ENCODE data around the gene GATD1. TPM values are rescaled to one million over a fixed set of nuclear protein-coding genes. Genes with fewer than 3 reads are reported as not detected.

GATD1 gene
- total RNA-seq: 42.8 TPM

GRCh38 chr11:777288-778255 is at the start of gene GATD1:
Gene GATD1 (minus strand): TSS chr11:777487. CDS start chr11:777462, 25 bp downstream.

GRCh38 chr11:818396-819128 is 41.3 kb upstream of the GATD1 start, which contains the start of gene PNPLA2:
Gene PNPLA2 (plus strand): TSS chr11:818914. CDS start chr11:819719, 805 bp downstream.

GRCh38 chr11:809287-810039 is 32.2 kb upstream of the GATD1 start, which contains the start of gene RPLP2:
Gene RPLP2 (plus strand): TSS chr11:809967. CDS start chr11:810235, 268 bp downstream.

GRCh38 chr11:798093-798713 is 20.9 kb upstream of the GATD1 start, which contains the start of gene SLC25A22:
Gene SLC25A22 (minus strand): TSS chr11:798281. CDS start chr11:795006, 3,275 bp downstream.

GRCh38 chr11:789943-790342 is 12.7 kb upstream of the GATD1 start, which contains the start of gene CEND1:
Gene CEND1 (minus strand): TSS chr11:790090. CDS start chr11:788576, 1,514 bp downstream.

GRCh38 chr11:747158-748006 is 29.9 kb downstream of the GATD1 start, which contains the start of gene TALDO1:
Gene TALDO1 (plus strand): TSS chr11:747464. CDS start chr11:747482, 18 bp downstream.

Other genes with a start within 250 kb of the GATD1 start
- gene HRAS, start 241.9 kb downstream of the GATD1 start, total RNA-seq: 26.4 TPM
- gene LRRC56, start 240.0 kb downstream of the GATD1 start, total RNA-seq: 1.2 TPM
- 0.33 TPM for gene LMNTD2, start 216.7 kb downstream of the GATD1 start, total RNA-seq
- gene RASSF7, start 216.5 kb downstream of the GATD1 start, total RNA-seq: 10.8 TPM
- 34.7 TPM for gene PHRF1, start 201.0 kb downstream of the GATD1 start, total RNA-seq
- gene IRF7, start 161.5 kb downstream of the GATD1 start, total RNA-seq: 12.1 TPM
- gene CDHR5, start 152.5 kb downstream of the GATD1 start, total RNA-seq: 0.88 TPM
- not detected for gene SCT, start 150.3 kb downstream of the GATD1 start, total RNA-seq
- 1.2 TPM for gene DRD4, start 140.2 kb downstream of the GATD1 start, total RNA-seq
- 31.4 TPM for gene DEAF1, start 82.3 kb downstream of the GATD1 start, total RNA-seq
- 18.5 TPM for gene TMEM80, start 81.7 kb downstream of the GATD1 start, total RNA-seq
- gene EPS8L2, start 71.3 kb downstream of the GATD1 start, total RNA-seq: 14.1 TPM
- 91.0 TPM for gene TALDO1, start 30.0 kb downstream of the GATD1 start, total RNA-seq
- gene CEND1, start 12.6 kb upstream of the GATD1 start, total RNA-seq: 6.4 TPM
- 27.7 TPM for gene SLC25A22, start 20.8 kb upstream of the GATD1 start, total RNA-seq
- 17.8 TPM for gene PIDD1, start 27.7 kb upstream of the GATD1 start, total RNA-seq
- 169 TPM for gene RPLP2, start 32.5 kb upstream of the GATD1 start, total RNA-seq
- gene PNPLA2, start 41.4 kb upstream of the GATD1 start, total RNA-seq: 28.0 TPM
- 9.5 TPM for gene CRACR2B, start 50.4 kb upstream of the GATD1 start, total RNA-seq
- gene CD151, start 55.5 kb upstream of the GATD1 start, total RNA-seq: 149 TPM
- gene POLR2L, start 65.0 kb upstream of the GATD1 start, total RNA-seq: 23.9 TPM
- 62.2 TPM for gene TSPAN4, start 65.4 kb upstream of the GATD1 start, total RNA-seq
- gene CHID1, start 133.3 kb upstream of the GATD1 start, total RNA-seq: 86.6 TPM
- gene AP2A2, start 148.4 kb upstream of the GATD1 start, total RNA-seq: 55.5 TPM